B cell (primary cell): ENCODE results near the gene LUC7L. TPM values are rescaled to one million over a fixed set of nuclear protein-coding genes. Genes with fewer than 3 reads are reported as not detected.

Experiments
- ATAC-seq: fragments of 200-7000 bp; cut with Tn5 transposase; one replicate; pipeline ENCODE4 v1.10.0; 2021; ENCODE audit warnings: low read depth, mild to moderate bottlenecking, moderate number of reproducible peaks, moderate library complexity
- CTCF ChIA-PET: fragments of 350-600 bp; sonication (Branson Sonifier 250); formaldehyde crosslinking; loops from one replicate; lab custom pipeline; 2021; ENCODE audit warnings: antibody characterized with exemption, inconsistent platforms; lab: Charles Lee
- POLR2A ChIA-PET: fragments of 350-600 bp; sonication (Branson Sonifier 250); formaldehyde crosslinking; loops from one replicate; lab custom pipeline; 2021; ENCODE audit warnings: antibody characterized with exemption; lab: Charles Lee
- DNase-seq: peaks from one replicate; pipeline ENCODE4 v3.0.0; 2013
- H2AFZ ChIP-seq: 2 replicates; pipeline ENCODE4 v1.6.1; 2012; ENCODE audit warnings: mild to moderate bottlenecking, low read depth, low read length; ENCODE audit not compliant: insufficient read depth, poor library complexity, severe bottlenecking
- H3K27ac ChIP-seq, 2 donors: 1 replicate in 1 of 2; 2 replicates in 1 of 2; pipeline ENCODE4 v1.5.1; 2012 to 2013; ENCODE audit warnings: low read length in 2 of 2, mild to moderate bottlenecking in 2 of 2, moderate library complexity in 1 of 2
- H3K27me3 ChIP-seq, 4 experiments: fragments of 200-600 bp in 1 of 4; sonication (generic) in 1 of 4; replicated peaks in 1 of 4; 1 replicate in 2 of 4; 2 replicates in 2 of 4; pipeline versions ENCODE4 v1.6.1 to v1.7.0; 2013 to 2016; ENCODE audit warnings: low read length in 3 of 4, mild to moderate bottlenecking in 2 of 4, mixed read lengths in 1 of 4, moderate library complexity in 1 of 4; ENCODE audit not compliant: insufficient read depth in 4 of 4, control insufficient read depth in 3 of 4; ENCODE audit errors: control extremely low read depth in 1 of 4
- H3K36me3 ChIP-seq, 2 experiments: replicated peaks in 1 of 2; 1 replicate in 1 of 2; 2 replicates in 1 of 2; pipeline versions ENCODE4 v1.6.1 to v1.7.1; 2013; ENCODE audit warnings: low read length in 1 of 2; ENCODE audit not compliant: insufficient read depth in 2 of 2, control insufficient read depth in 1 of 2; ENCODE audit errors: control extremely low read depth in 1 of 2, extremely low read depth in 1 of 2
- H3K4me1 ChIP-seq, 2 donors: fragments of 200-600 bp in 1 of 2; sonication (generic) in 1 of 2; 1 replicate in 1 of 2; 2 replicates in 1 of 2; pipeline versions ENCODE4 v1.5.1 to v1.6.1; 2013 to 2017; ENCODE audit warnings: low read length in 2 of 2; ENCODE audit not compliant: control insufficient read depth in 2 of 2, insufficient read depth in 2 of 2
- H3K4me2 ChIP-seq: replicated peaks from 2 replicates; pipeline ENCODE3; 2012; ENCODE audit warnings: mild to moderate bottlenecking, low read depth, low read length; ENCODE audit not compliant: poor library complexity, severe bottlenecking
- H3K4me3 ChIP-seq, 5 experiments: fragments of 200-600 bp in 1 of 5; sonication (generic) in 1 of 5; 1 replicate in 3 of 5; 2 replicates in 2 of 5; pipeline versions ENCODE4 v1.5.1 to v1.7.0; 2011 to 2016; ENCODE audit warnings: low read length in 4 of 5, mild to moderate bottlenecking in 4 of 5, low read depth in 2 of 5, control low read depth in 1 of 5, moderate library complexity in 1 of 5; ENCODE audit not compliant: insufficient read depth in 1 of 5; ENCODE audit errors: control extremely low read depth in 1 of 5, extremely low read depth in 1 of 5
- H3K79me2 ChIP-seq: fragments of 200-600 bp; sonication (generic); one replicate; pipeline ENCODE4 v1.6.0; 2016; ENCODE audit warnings: low read length; ENCODE audit not compliant: control insufficient read depth, insufficient read depth
- H3K9ac ChIP-seq: fragments of 200-600 bp; sonication (generic); 2 replicates; pipeline ENCODE4 v1.6.1; 2017; ENCODE audit warnings: mild to moderate bottlenecking, low read length, moderate library complexity
- H3K9me3 ChIP-seq, 3 donors: one replicate each; pipeline versions ENCODE4 v1.6.1 to v1.7.1; 2013; ENCODE audit warnings: low read length in 2 of 3; ENCODE audit not compliant: control insufficient read depth in 2 of 3, insufficient read depth in 1 of 3; ENCODE audit errors: control extremely low read depth in 1 of 3
- H4K20me1 ChIP-seq: 2 replicates; pipeline ENCODE4 v1.6.0; 2012; ENCODE audit warnings: mild to moderate bottlenecking, low read length; ENCODE audit not compliant: insufficient read depth, control insufficient read depth, poor library complexity, severe bottlenecking
- H3K27ac Mint-ChIP-seq: one replicate; pipeline ENCODE4 v1.8.0; 2021; ENCODE audit warnings: mixed read lengths
- H3K27me3 Mint-ChIP-seq: one replicate; pipeline ENCODE4 v1.8.0; 2021; ENCODE audit warnings: mixed read lengths
- H3K4me1 Mint-ChIP-seq: one replicate; pipeline ENCODE4 v1.8.0; 2021; ENCODE audit warnings: mixed read lengths
- H3K4me3 Mint-ChIP-seq: one replicate; pipeline ENCODE4 v1.8.0; 2021; ENCODE audit warnings: mixed read lengths
- H3K9me3 Mint-ChIP-seq: one replicate; pipeline ENCODE4 v1.8.0; 2022; ENCODE audit warnings: mixed read lengths; ENCODE audit not compliant: insufficient read depth
- CTCF ChIP-seq: fragments of 200-600 bp; IDR thresholded peaks from one replicate; pipeline ENCODE4 v1.8.0; 2022; ENCODE audit warnings: antibody characterized with exemption, mild to moderate bottlenecking
- EZH2 ChIP-seq: IDR thresholded peaks from 2 replicates; pipeline ENCODE4 v1.6.1; 2012; ENCODE audit warnings: borderline replicate concordance, low read depth, mild to moderate bottlenecking, moderate library complexity, low read length; ENCODE audit not compliant: insufficient read depth, poor library complexity, severe bottlenecking
- WGBS: methylation state at CpG from one replicate; pipeline ENCODE4 v1.1.5; 2013; ENCODE audit warnings: missing lambda C conversion rate; ENCODE audit not compliant: insufficient coverage; 5-methylcytosine and 5-hydroxymethylcytosine counted together
- intact Hi-C: fragments of 100-400 bp; cut with micrococcal nuclease; formaldehyde crosslinking; loops from one replicate; pipeline ENCODE4 v1.10.0; 2022
- polyA plus RNA-seq: library from polyadenylated mRNA; depleted of rRNA; stranded (reverse); fragments of >200 nt; gene quantifications from 2 replicates; pipeline ENCODE4 v1.2.3, GENCODE V29; 2012
- total RNA-seq, 2 donors: library from RNA; stranded (reverse); fragments of 120-200 nt in 1 of 2; gene quantifications; 1 replicate in 1 of 2; 2 replicates in 1 of 2; pipeline versions ENCODE4 v1.2.3 to v1.2.4, GENCODE V29; 2013 to 2022

LUC7L gene
- total and polyA plus RNA-seq, 2 donors (not counting 1 experiment from before 2014, with no cell fraction given), result 148 to 181 TPM

GRCh38 chr16:144797-145252 lies 84.4 kb downstream of the LUC7L start:
- Histone ChIP-seq H3K4me1 (no peaks in the 10 kb centered on the region), H3K9ac (no peak overlapping the region), H2AFZ (no peak overlapping the region), H3K4me3 (no peak overlapping the region), H3K36me3 (no peaks in the 10 kb centered on the region), H3K79me2 (no peaks in the 10 kb centered on the region), H4K20me1 (no peaks in the 10 kb centered on the region), H3K27ac (no peak overlapping the region), H3K27me3 (peaks cover 0 to 15% (median 0%) of the 10 kb centered on the region in 4 experiments), H3K9me3 (peaks cover 0 to 3% (median 0%) of the 10 kb centered on the region in 3 donors), H3K4me2 (no peak overlapping the region)
- CTCF ChIA-PET, result no interaction called here
- Mint-ChIP-seq H3K4me3 (no peak overlapping the region), H3K4me1 (no peaks in the 10 kb centered on the region), H3K27ac (no peak overlapping the region), H3K27me3 (peaks cover 35% of the 10 kb centered on the region), H3K9me3 (no peaks in the 10 kb centered on the region)
- intact Hi-C loops, result no loop called here
- POLR2A ChIA-PET, result no interaction called here
- 93% methylated on average over 14 of the region's 14 CpGs for WGBS
- no peak for TF ChIP-seq EZH2
- no peak for TF ChIP-seq CTCF
- no peak for DNase-seq
- no peak for ATAC-seq

GRCh38 chr16:143456-143855 lies 85.8 kb downstream of the LUC7L start:
- no peak overlapping the region for H3K27ac ChIP-seq
- H4K20me1 ChIP-seq, result no peaks in the 10 kb centered on the region
- H3K9ac ChIP-seq, result no peak overlapping the region
- CTCF ChIA-PET, result no interaction called here
- TF ChIP-seq EZH2, result no peak
- no peak for TF ChIP-seq CTCF
- intact Hi-C loops, result no loop called here
- peaks cover 24% of the 10 kb centered on the region for H3K27me3 Mint-ChIP-seq
- no peak overlapping the region for H3K4me2 ChIP-seq
- H2AFZ ChIP-seq, result no peak overlapping the region
- H3K4me3 Mint-ChIP-seq, result no peak overlapping the region
- no peaks in the 10 kb centered on the region for H3K79me2 ChIP-seq
- H3K9me3 ChIP-seq, result peaks cover 0 to 7% (median 0%) of the 10 kb centered on the region in 3 donors
- no peak overlapping the region for H3K4me3 ChIP-seq
- H3K36me3 ChIP-seq, result no peaks in the 10 kb centered on the region
- 72% methylated on average over 6 of the region's 6 CpGs for WGBS
- peaks cover 3% of the 10 kb centered on the region for H3K4me1 Mint-ChIP-seq
- no peak for DNase-seq
- H3K9me3 Mint-ChIP-seq, result no peaks in the 10 kb centered on the region
- H3K27me3 ChIP-seq, result peaks cover 0 to 9% (median 0%) of the 10 kb centered on the region in 4 experiments
- no peak for ATAC-seq
- H3K4me1 ChIP-seq, result no peaks in the 10 kb centered on the region
- POLR2A ChIA-PET, result no interaction called here
- no peak overlapping the region for H3K27ac Mint-ChIP-seq
